HG02759 (cell line): ENCODE measurements around the gene SPON1.
"Not testable (repeated sequence)": the region's sequence is repeated elsewhere in the genome, so short reads cannot be mapped to it uniquely, and the experiment has no call there.

Experiments used
- ATAC-seq: cut with Tn5 transposase; IDR thresholded peaks from one replicate; pipeline ENCODE4 v1.9.1; 2021; ENCODE audit warnings: mild to moderate bottlenecking, moderate library complexity; ENCODE audit not compliant: unreplicated experiment

Gene SPON1

DNA sequence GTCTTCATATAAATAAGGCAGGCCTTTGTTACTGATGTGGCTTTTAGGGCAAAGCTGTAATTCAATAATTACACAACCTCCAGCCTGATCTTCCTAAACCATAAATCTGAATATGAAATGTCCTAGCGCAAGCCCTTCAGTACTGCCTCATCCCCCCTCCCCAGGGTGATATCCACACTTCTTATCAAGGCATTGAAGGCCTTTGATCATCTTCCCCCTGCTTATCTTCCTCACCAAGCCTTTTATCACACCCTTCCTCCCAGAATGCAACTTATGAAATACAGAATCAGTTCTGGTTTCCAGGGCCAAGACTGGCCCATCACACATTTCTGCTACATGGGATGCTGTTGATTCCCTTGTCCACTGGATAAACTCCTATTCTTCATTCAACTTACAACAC is 12.1 kb downstream of the SPON1 start:
- ATAC-seq, result no peak

DNA sequence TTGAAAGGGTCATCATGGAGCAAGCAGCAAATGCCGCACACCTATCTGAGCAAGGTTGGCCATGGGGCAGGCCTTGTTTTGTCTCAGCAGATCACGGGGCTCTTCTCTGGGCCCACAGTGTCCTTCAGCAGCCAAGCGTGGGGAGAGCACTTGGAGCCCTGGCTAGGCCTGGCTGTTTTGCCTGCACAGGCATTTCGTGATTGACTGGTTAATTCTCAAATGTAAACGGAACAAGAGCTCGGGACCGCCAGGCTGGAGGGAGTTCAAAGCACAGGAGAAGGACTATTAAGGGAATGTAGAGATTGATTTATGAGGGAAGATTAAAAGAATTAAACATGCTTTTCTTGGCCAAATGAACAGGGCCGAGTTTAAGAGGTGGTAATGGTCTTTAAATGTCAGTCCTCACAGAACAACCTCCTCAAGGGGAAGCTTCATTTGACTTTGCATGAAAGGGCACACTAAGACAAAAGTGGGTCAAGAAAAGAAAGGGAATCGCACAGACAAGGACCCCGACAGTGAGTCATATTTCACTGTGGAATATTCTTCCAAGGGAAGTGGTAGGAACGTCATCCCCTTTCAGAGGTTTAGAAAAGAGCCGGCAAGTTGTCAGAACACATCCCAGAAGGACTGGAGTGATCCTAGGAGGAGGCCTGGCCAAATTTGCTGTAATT is 20.7 kb downstream of the SPON1 start:
- no peak for ATAC-seq

GRCh38 chr11:13984616-13985450 is 22.3 kb downstream of the SPON1 start:
- ATAC-seq, result no peak

DNA sequence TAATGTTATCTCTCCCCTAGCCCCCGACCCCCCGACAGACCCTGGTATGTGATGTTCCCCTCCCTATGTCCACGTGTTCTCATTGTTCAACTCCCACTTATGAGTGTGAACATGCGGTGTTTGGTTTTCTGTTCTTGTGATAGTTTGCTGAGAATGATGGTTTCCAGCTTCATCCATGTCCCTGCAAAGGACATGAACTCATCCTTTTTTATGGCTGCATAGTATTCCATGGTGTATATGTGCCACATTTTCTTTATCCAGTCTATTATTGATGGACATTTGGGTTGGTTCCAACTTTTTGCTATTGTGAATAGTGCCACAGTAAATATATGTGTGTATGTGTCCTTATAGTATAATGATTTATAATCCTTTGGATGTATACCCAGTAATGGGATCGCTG is 24.2 kb downstream of the SPON1 start:
- ATAC-seq, result not testable (repeated sequence)

DNA sequence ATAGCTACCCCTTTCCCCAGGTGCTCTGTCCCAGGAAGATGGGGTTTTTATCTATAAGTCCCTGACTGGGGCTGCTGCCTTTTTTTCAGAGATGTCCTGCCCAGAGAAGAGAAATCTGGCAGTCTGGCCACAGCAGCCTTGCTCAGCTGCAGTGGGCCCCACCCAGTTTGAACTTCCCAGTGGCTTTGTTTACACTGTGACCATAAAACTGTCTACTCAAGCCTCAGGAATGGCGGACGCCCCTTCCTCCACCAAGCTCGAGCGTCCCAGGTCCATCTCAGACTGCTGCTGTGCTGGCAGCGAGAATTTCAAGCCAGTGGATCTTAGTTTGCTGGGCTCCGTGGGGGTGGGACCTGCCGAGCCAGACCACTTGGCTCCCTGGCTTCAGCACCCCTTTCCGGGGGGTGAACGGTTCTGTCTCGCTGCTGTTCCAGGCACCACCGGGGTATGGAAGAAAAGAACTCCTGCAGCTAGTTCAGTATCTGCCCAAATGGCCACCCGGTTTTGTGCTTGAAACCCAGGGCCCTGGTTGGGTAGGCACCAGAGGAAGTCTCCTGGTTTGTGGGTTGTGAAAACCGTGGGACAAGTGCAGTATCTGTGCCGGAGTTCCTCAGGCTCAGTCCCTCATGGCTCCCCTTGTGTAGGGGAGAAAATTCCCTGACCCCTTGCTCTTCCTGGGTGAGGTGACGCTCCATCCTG is 29.8 kb downstream of the SPON1 start:
- ATAC-seq, result not testable (repeated sequence)

- ATAC-seq, result no peak
Observed at GRCh38 chr11:13993096-13993765, 30.7 kb downstream of the SPON1 start.

GRCh38 chr11:13997881-13998280 is 35.4 kb downstream of the SPON1 start:
- ATAC-seq, result no peak

- no peak for ATAC-seq
Observed at GRCh38 chr11:13999704-14000103, 37.2 kb downstream of the SPON1 start.

DNA sequence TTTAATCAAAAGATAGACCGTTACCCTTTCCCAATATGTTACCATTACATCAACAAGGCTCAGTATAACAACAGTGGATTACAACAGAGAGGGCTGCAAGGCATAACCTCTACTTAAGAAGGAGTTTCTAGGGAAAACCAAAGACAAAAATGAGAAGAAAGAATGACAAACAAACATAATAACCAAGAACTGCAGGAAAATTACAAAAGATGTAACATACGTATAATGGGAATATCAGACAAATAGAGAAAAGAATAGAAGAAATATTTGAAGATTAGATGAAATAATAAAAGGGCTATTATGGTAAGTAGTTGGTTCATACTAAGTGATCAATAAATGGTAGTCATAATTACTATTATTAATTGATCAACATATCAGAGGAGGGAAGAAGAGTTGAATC is 39.1 kb downstream of the SPON1 start:
- no peak for ATAC-seq

- no peak for ATAC-seq
Observed at GRCh38 chr11:14007566-14007965, 45.0 kb downstream of the SPON1 start.

GRCh38 chr11:14010665-14011064 is 48.1 kb downstream of the SPON1 start:
- ATAC-seq, result no peak

DNA sequence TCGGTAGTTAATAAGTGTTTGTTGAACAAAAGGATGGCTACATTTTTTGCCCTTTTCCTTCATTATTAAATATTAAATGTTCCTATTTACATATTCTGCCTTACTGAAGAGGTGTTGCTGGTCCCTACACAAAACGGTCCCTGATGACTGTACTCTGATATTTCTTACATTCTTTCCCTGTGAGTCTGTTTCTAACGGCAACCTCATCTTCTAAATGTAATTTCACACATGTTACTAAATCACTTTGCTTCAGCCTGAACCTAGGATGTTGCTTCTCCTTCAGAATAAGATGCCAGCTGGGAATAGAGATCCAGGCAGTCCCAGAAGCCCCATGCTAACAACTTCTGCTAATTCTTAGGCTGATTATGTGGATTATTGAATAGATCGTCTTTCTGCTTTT is 50.3 kb downstream of the SPON1 start:
- ATAC-seq, result no peak

DNA sequence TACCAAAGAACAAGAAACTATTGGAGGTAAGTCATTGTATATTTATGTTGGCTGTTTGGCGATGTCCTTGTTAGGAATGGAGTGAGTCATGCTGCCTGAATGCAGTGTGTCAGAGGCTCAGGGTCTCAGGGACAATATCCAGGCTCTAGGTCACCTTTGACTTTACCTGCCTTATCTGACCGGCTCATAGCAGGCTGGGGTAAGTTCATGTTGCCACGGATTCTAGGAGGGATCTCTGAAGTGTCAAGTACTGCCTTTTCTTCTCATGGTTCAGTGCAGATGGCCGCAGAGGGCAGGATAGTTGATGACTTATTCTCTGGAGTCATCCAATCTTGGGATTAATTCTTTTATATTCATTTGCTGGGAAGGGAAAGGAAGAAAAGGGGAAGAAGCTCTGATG is 53.2 kb downstream of the SPON1 start:
- ATAC-seq, result no peak

- ATAC-seq, result no peak
Observed at GRCh38 chr11:14018441-14018840, 55.9 kb downstream of the SPON1 start.

DNA sequence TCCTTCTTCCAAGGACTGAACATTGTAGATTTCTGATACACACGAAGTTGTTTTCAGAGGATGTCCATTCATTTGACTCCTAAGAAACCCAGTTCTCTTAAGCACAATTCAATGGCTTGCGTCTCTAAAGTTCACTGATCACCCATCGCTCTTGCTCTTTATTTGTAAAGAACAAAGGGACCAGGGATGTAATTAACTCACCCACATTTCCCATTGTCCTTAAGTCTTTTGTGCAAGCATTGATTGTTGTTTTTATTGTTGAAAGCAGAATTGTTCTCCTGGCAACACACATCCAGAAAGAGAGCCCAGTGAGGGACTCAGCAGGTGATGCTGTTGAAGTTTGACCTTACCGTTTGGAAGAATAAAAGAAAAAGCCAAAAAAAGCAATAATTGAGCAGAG is 59.2 kb downstream of the SPON1 start:
- no peak for ATAC-seq

DNA sequence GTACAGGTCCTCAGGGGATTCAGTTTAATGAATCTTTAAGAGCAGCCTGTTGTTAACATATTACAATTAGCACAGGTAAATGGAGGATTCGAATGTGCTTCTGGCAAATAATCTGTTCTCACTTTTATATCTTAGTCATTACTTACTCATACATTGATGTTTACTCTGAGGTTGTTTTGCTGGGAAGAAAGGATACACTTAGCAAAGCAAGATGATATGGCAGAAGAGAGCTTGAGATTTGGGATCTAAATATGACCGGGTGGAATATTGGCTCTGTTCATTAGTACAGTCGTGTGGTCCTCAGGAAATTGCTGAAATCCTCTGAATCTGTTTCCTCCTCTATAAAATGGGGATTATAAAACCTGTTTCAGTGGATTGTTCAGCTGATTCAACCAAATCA is 59.7 kb downstream of the SPON1 start:
- no peak for ATAC-seq

GRCh38 chr11:14022821-14023220 is 60.3 kb downstream of the SPON1 start:
- no peak for ATAC-seq

DNA sequence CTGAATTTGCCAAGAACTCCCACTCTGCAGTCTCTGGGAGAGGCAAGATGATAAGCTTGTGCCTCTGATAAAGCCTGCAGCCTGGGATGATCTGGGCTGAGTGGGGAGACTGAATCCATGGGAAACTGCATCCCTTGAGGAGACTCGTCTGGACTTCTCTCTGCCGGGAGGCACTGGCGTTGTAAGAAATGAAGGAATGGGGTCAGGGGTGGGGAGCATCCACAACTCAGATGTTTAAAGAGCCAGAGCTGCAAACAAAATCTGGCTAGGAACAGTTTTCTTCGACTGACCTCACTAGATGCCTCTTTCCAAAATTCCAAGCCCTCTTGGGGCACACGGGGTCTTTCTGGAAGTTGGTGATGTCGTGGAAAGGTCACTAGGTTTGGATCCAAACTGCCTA is 64.4 kb downstream of the SPON1 start:
- no peak for ATAC-seq

GRCh38 chr11:14027525-14027924 is 65.0 kb downstream of the SPON1 start:
- no peak for ATAC-seq

DNA sequence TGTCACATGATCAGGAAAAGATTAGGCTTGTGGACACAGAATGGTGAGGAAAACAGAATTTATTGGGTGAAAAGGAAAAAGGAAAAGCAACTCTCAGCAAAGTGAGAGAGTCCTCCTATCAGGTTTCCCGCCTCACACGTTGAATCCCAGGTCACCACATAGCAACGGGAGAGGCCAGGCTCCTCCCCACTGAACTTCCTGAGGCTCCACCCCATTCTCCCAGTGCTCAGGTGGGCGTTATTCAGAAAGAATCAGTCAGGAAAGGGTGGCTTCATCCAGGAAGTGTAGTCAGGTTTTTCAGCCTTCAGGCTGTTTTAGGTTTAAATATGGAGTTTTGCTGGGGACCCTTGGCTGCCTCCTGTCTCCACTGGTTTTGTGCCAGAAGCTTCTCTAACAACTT is 66.9 kb downstream of the SPON1 start:
- ATAC-seq, result no peak
